HepG2 (cell line): ENCODE measurements around the gene DAB1. TPM values are rescaled to one million over a fixed set of nuclear protein-coding genes. Genes with fewer than 3 reads are reported as not detected.

Experiments
- ATAC-seq: fragments of 200-7000 bp; cut with Tn5 transposase; 3 replicates; pipeline ENCODE4 v1.9.1; 2020; ENCODE audit warnings: mild to moderate bottlenecking, moderate library complexity
- BruUV-seq: library from RNA; stranded (reverse); fragments of 400-500 nt; replicated peaks from 2 replicates; lab custom pipeline; 2021; lab: Mats Ljungman, UMichigan
- CTCF ChIA-PET: fragments of 300-600 bp; formaldehyde crosslinking; extraction: SDS; loops from one replicate; lab custom pipeline; 2021; ENCODE audit warnings: low total read pairs, inconsistent platforms, low intra/inter-chr PET ratio; lab: Yijun Ruan, JAX
- POLR2A ChIA-PET: fragments of 350-600 bp; sonication (Branson Sonifier 250); formaldehyde crosslinking; loops from one replicate; lab custom pipeline; 2020; ENCODE audit warnings: antibody characterized with exemption, inconsistent platforms; lab: Yijun Ruan, JAX
- DNase-seq: peaks from one replicate; pipeline ENCODE4 v3.0.0-alpha.2; 2015; ENCODE audit warnings: low spot score
- FAIRE-seq: peaks from 3 replicates; lab custom pipeline; 2011; peaks lifted over from hg19 to GRCh38; lab: Jason Lieb, UNC
- H2AFZ ChIP-seq: one replicate; pipeline ENCODE4 v1.6.1; 2011; ENCODE audit warnings: low read length, inconsistent platforms
- H3K27ac ChIP-seq: fragments of 300-600 bp; 3 replicates; pipeline ENCODE4 v1.8.0; 2011; ENCODE audit warnings: mixed run types, mild to moderate bottlenecking, mixed read lengths, low read length, inconsistent platforms; ENCODE audit not compliant: insufficient read depth; ENCODE audit errors: extremely low read length
- H3K27me3 ChIP-seq, 2 experiments: fragments of 200-600 bp in 1 of 2; 2 replicates in 1 of 2; 3 replicates in 1 of 2; pipeline versions ENCODE4 v1.6.0 to v1.8.0; 2011; ENCODE audit warnings: low read length in 2 of 2, mild to moderate bottlenecking in 2 of 2, moderate library complexity in 2 of 2, inconsistent platforms in 1 of 2; ENCODE audit not compliant: insufficient read depth in 2 of 2, control insufficient read depth in 1 of 2
- H3K36me3 ChIP-seq, 2 experiments: fragments of 200-600 bp in 1 of 2; replicated peaks in 1 of 2; 2 replicates in 1 of 2; 3 replicates in 1 of 2; pipeline versions ENCODE4 v1.5.1 to v1.8.0; 2011; ENCODE audit warnings: low read length in 2 of 2, inconsistent platforms in 1 of 2; ENCODE audit not compliant: insufficient read depth in 2 of 2, control insufficient read depth in 1 of 2
- H3K4me1 ChIP-seq: 2 replicates; pipeline ENCODE4 v1.5.1; 2012; ENCODE audit warnings: low read length, inconsistent platforms; ENCODE audit not compliant: insufficient read depth
- H3K4me2 ChIP-seq: 2 replicates; pipeline ENCODE4 v1.6.0; 2011; ENCODE audit warnings: low read depth, low read length, inconsistent platforms
- H3K4me3 ChIP-seq, 3 experiments: fragments of 200-600 bp in 1 of 3; sonication (generic), shearing (Covaris generic) in 1 of 3; replicated peaks in 1 of 3; 2 replicates each; pipeline ENCODE4 v1.5.1; 2011 to 2016; ENCODE audit warnings: low read length in 3 of 3, inconsistent platforms in 2 of 3, low read depth in 2 of 3, mild to moderate bottlenecking in 2 of 3, control low read depth in 1 of 3, mixed read lengths in 1 of 3; ENCODE audit not compliant: insufficient read depth in 1 of 3
- H3K79me2 ChIP-seq: one replicate; pipeline ENCODE4 v1.6.1; 2011; ENCODE audit warnings: low read length, inconsistent platforms; ENCODE audit not compliant: insufficient read depth
- H3K9ac ChIP-seq: 2 replicates; pipeline ENCODE4 v1.6.0; 2011; ENCODE audit warnings: mild to moderate bottlenecking, low read depth, low read length, inconsistent platforms; ENCODE audit not compliant: insufficient read depth
- H3K9me3 ChIP-seq: 2 replicates; pipeline ENCODE4 v1.5.1; 2012; ENCODE audit warnings: mild to moderate bottlenecking, low read length
- H4K20me1 ChIP-seq: 2 replicates; pipeline ENCODE4 v1.6.0; 2011; ENCODE audit warnings: inconsistent platforms, mild to moderate bottlenecking, low read length, moderate library complexity; ENCODE audit not compliant: insufficient read depth
- ARNT2 ChIP-seq: sonication (generic); formaldehyde crosslinking; IDR thresholded peaks from 2 replicates; pipeline ENCODE4 v1.8.0; 2022; ENCODE audit warnings: mild to moderate bottlenecking, low read depth, missing genetic modification reagents, moderate library complexity
- GLMP ChIP-seq: sonication (generic); formaldehyde crosslinking; IDR thresholded peaks from 2 replicates; pipeline ENCODE4 v1.9.0; 2021; ENCODE audit warnings: missing genetic modification reagents, mild to moderate bottlenecking, borderline replicate concordance
- GZF1 ChIP-seq: sonication (generic); formaldehyde crosslinking; IDR thresholded peaks from 2 replicates; pipeline ENCODE4 v1.5.1; 2020; ENCODE audit warnings: mild to moderate bottlenecking, missing genetic modification reagents
- HCFC1 ChIP-seq: fragments of 150-350 bp; IDR thresholded peaks from 2 replicates; pipeline ENCODE4 v1.6.1; 2014; ENCODE audit warnings: low read depth, low read length
- HNRNPH1 ChIP-seq: fragments of 200-400 bp; formaldehyde crosslinking; optimal IDR thresholded peaks from 2 replicates; pipeline ENCODE3; 2017; ENCODE audit warnings: mild to moderate bottlenecking, low read depth, low read length
- HNRNPK ChIP-seq: fragments of 200-400 bp; formaldehyde crosslinking; IDR thresholded peaks from 2 replicates; pipeline ENCODE4 v1.6.1; 2018; ENCODE audit warnings: low read length, low read depth, moderate library complexity, mild to moderate bottlenecking; ENCODE audit not compliant: poor library complexity, severe bottlenecking
- KLF13 ChIP-seq: sonication (generic); formaldehyde crosslinking; IDR thresholded peaks from 2 replicates; pipeline ENCODE4 v1.4.0; 2020; ENCODE audit warnings: mild to moderate bottlenecking, missing genetic modification reagents
- MBNL3 ChIP-seq: fragments of 250-450 bp; sonication (Bioruptor Pico); conservative IDR thresholded peaks from 2 replicates; pipeline ENCODE4 v1.8.0; 2022; ENCODE audit warnings: mild to moderate bottlenecking, inconsistent platforms
- PBX2 ChIP-seq: IDR thresholded peaks from 2 replicates; pipeline ENCODE4 v1.6.1; 2016; ENCODE audit warnings: control low read depth
- PBX3 ChIP-seq: sonication (generic); formaldehyde crosslinking; IDR thresholded peaks from 2 replicates; pipeline ENCODE4 v1.8.1; 2023; ENCODE audit warnings: missing genetic modification reagents, inconsistent platforms, borderline replicate concordance
- PHB2 ChIP-seq: fragments of 450-650 bp; IDR thresholded peaks from 2 replicates; pipeline ENCODE4 v1.6.1; 2018; ENCODE audit not compliant: partially characterized antibody
- PRPF4 ChIP-seq: fragments of 200-400 bp; formaldehyde crosslinking; IDR thresholded peaks from 2 replicates; pipeline ENCODE4 v1.6.1; 2016; ENCODE audit warnings: low read length, low read depth; ENCODE audit not compliant: poor library complexity, severe bottlenecking
- SALL2 ChIP-seq: sonication (generic); formaldehyde crosslinking; IDR thresholded peaks from 2 replicates; pipeline ENCODE4 v1.8.1; 2023; ENCODE audit warnings: mild to moderate bottlenecking, missing genetic modification reagents, inconsistent platforms
- SRY ChIP-seq: sonication (generic); formaldehyde crosslinking; IDR thresholded peaks from 2 replicates; pipeline ENCODE4 v1.8.0; 2022; ENCODE audit warnings: mild to moderate bottlenecking, missing genetic modification reagents
- YEATS2 ChIP-seq: sonication (generic); formaldehyde crosslinking; IDR thresholded peaks from 2 replicates; pipeline ENCODE4 v1.4.0; 2020; ENCODE audit warnings: missing genetic modification reagents, borderline replicate concordance
- ZKSCAN5 ChIP-seq: sonication (generic); formaldehyde crosslinking; IDR thresholded peaks from 2 replicates; pipeline ENCODE4 v1.5.1; 2020; ENCODE audit warnings: mild to moderate bottlenecking, missing genetic modification reagents
- ZNF556 ChIP-seq: sonication (generic); formaldehyde crosslinking; IDR thresholded peaks from 2 replicates; pipeline ENCODE4 v1.4.0; 2020; ENCODE audit warnings: mild to moderate bottlenecking, missing genetic modification reagents, borderline replicate concordance
- ZNF563 ChIP-seq: sonication (generic); formaldehyde crosslinking; IDR thresholded peaks from 2 replicates; pipeline ENCODE4 v1.8.0; 2022; ENCODE audit warnings: mild to moderate bottlenecking, moderate library complexity, missing genetic modification reagents
- ZNF619 ChIP-seq: sonication (generic); formaldehyde crosslinking; IDR thresholded peaks from 2 replicates; pipeline ENCODE4 v1.4.0; 2020; ENCODE audit warnings: mild to moderate bottlenecking, missing genetic modification reagents
- ZNF629 ChIP-seq: sonication (generic); formaldehyde crosslinking; conservative IDR thresholded peaks from 2 replicates; pipeline ENCODE4 v1.5.0; 2020; ENCODE audit warnings: missing genetic modification reagents
- ZNF773 ChIP-seq: sonication (generic); formaldehyde crosslinking; IDR thresholded peaks from 2 replicates; pipeline ENCODE4 v1.4.0; 2020; ENCODE audit warnings: missing genetic modification reagents, borderline replicate concordance
- WGBS: methylation state at CpG from one replicate; pipeline ENCODE4 v1.1.6; 2017; ENCODE audit warnings: low lambda C conversion rate; 5-methylcytosine and 5-hydroxymethylcytosine counted together
- in situ Hi-C: cut with HindIII; loops from 2 replicates; pipeline ENCODE4 v1.10.0; 2017; ENCODE audit warnings: low pct_unique_long_range_greater_than_20kb; ENCODE audit not compliant: extremely low pct_ligation_motif_present
- intact Hi-C: fragments of 100-400 bp; cut with micrococcal nuclease; formaldehyde crosslinking; loops from one replicate; pipeline ENCODE4 v1.10.0; 2022; ENCODE audit not compliant: unreplicated experiment
- polyA plus RNA-seq, 8 experiments: library from polyadenylated mRNA; depleted of rRNA in 3 of 8; stranded (reverse) in 7 of 8; unstranded in 1 of 8; fragments of >200 nt; fragmentation: Illumina TruSeq in 4 of 8; extraction: Trizol in 4 of 8; gene quantifications; 2 replicates each; pipeline versions ENCODE4 v1.2.1 to v1.2.3, GENCODE V29; 2011 to 2016; ENCODE audit warnings: low read depth in 4 of 8, missing spikeins in 1 of 8, mixed read lengths in 1 of 8; ENCODE audit not compliant: insufficient read depth in 1 of 8
- total RNA-seq, 5 experiments: library from RNA; depleted of rRNA; stranded (reverse); fragments of >200 nt; fragmentation: Illumina TruSeq; extraction: Trizol; gene quantifications; 2 replicates each; pipeline ENCODE4 v1.2.3, GENCODE V29; 2016; ENCODE audit warnings: low read depth in 1 of 5

The DAB1 gene
- total and polyA plus RNA-seq, 2 of the 13 experiments (the other 11 are each of a cell fraction or from before 2014, with no cell fraction given), result 0.04 to 0.13 TPM

GRCh38 chr1:56991576-56991975 lies 432.3 kb downstream of the DAB1 start (continued):
- no peak for TF ChIP-seq PBX2 (CRISPR knock-in tag)
- TF ChIP-seq ZNF629, result no peak
- TF ChIP-seq HNRNPK, result no peak
- no peak for TF ChIP-seq YEATS2 (CRISPR knock-in tag)
- TF ChIP-seq HCFC1, result no peak
- TF ChIP-seq GZF1 (CRISPR knock-in tag), result no peak

- WGBS, result 5% methylated on average over 2 of the region's 2 CpGs
- Histone ChIP-seq H3K79me2 (no peaks in the 10 kb centered on the region), H2AFZ (no peak overlapping the region), H4K20me1 (no peaks in the 10 kb centered on the region), H3K36me3 (no peaks in the 10 kb centered on the region)
- CTCF ChIA-PET, result no interaction called here
- FAIRE-seq (no peak), DNase-seq (no peak)
- intact Hi-C loops, result loop anchor here (10.0 kb wide), 1 partner anchor 298 kb away; no protein-coding TSS in a partner anchor
- TF ChIP-seq GLMP (CRISPR knock-in tag), result no peak
- no peak for TF ChIP-seq HNRNPH1
- no peak for TF ChIP-seq PRPF4
- no peak for TF ChIP-seq SALL2 (CRISPR knock-in tag)
- TF ChIP-seq MBNL3, result no peak
- no peak for TF ChIP-seq PBX3 (CRISPR knock-in tag)
- TF ChIP-seq ARNT2 (CRISPR knock-in tag), result no peak
- TF ChIP-seq ZNF773 (CRISPR knock-in tag), result no peak
- no peak for TF ChIP-seq KLF13 (CRISPR knock-in tag)
- no peak for TF ChIP-seq ZNF563 (CRISPR knock-in tag)
- no peak for TF ChIP-seq ZNF619 (CRISPR knock-in tag)
- no peak for TF ChIP-seq PHB2
- no peak for TF ChIP-seq ZNF556 (CRISPR knock-in tag)
- TF ChIP-seq SRY, result no peak
- no peak for TF ChIP-seq ZKSCAN5
- TF ChIP-seq, all 625 proteins: peak for 0
- Histone ChIP-seq H3K4me2 (peak overlapping the region; percentile 76), H3K9ac (peak overlapping the region; percentile 45), H3K27me3 (no peaks in the 10 kb centered on the region), H3K9me3 (no peaks in the 10 kb centered on the region), H3K4me1 (peaks cover 26% of the 10 kb centered on the region), H3K27ac (peak overlapping the region; percentile 65), H3K4me3 (peak overlapping the region in 1 of 3 experiments; percentile 47; a peak in 1 of 6 replicates)
- ATAC-seq, result peak; percentile 63
- in situ Hi-C loops, result no loop called here
- POLR2A ChIA-PET, result interaction anchor here (0.6 to 1.4 kb wide), 3 partner anchors 21 to 132 kb away, joined by 3 to 4 read pairs (median 4); partner anchors contain the start of genes C8A and C8B
- no TSS peak for BruUV-seq
These were observed 437.5 kb downstream of the DAB1 start for GRCh38 chr1:56986397-56986796.
